HepG2 (cell line): Measurements from ENCODE around the gene TOPBP1.

Source experiments
- BHLHE40 ChIP-seq: IDR thresholded peaks from 2 replicates; pipeline ENCODE4 v1.6.1; 2011; ENCODE audit warnings: low read length, improper control_type of control experiment
- ELF4 ChIP-seq: sonication (generic); formaldehyde crosslinking; IDR thresholded peaks from 2 replicates; pipeline ENCODE4 v1.5.0; 2020; ENCODE audit warnings: missing genetic modification reagents, mild to moderate bottlenecking, moderate library complexity, borderline replicate concordance
- NFIC ChIP-seq: IDR thresholded peaks from 2 replicates; pipeline ENCODE4 v1.6.1; 2012; ENCODE audit warnings: mild to moderate bottlenecking, low read length, inconsistent platforms
- NONO ChIP-seq, 2 experiments: fragments of 450-650 bp in 1 of 2; sonication (generic) in 1 of 2; formaldehyde crosslinking in 1 of 2; IDR thresholded peaks in 1 of 2; conservative IDR thresholded peaks in 1 of 2; 2 replicates each; pipeline versions ENCODE4 v1.6.1 to v1.8.0; 2017 to 2022; ENCODE audit warnings: mild to moderate bottlenecking in 1 of 2, missing genetic modification reagents in 1 of 2, moderate library complexity in 1 of 2
- POLR2A ChIP-seq, 2 experiments: IDR thresholded peaks; 2 replicates each; pipeline ENCODE4 v1.6.1; 2011; ENCODE audit warnings: low read depth in 2 of 2, low read length in 2 of 2, mild to moderate bottlenecking in 1 of 2, moderate library complexity in 1 of 2; ENCODE audit not compliant: insufficient read depth in 1 of 2
- SMARCC2 ChIP-seq: fragments of 450-650 bp; IDR thresholded peaks from 2 replicates; pipeline ENCODE4 v1.6.1; 2017; ENCODE audit warnings: antibody characterized with exemption, mild to moderate bottlenecking
- TP53 ChIP-seq: sonication (generic); formaldehyde crosslinking; conservative IDR thresholded peaks from 2 replicates; pipeline ENCODE4 v1.4.0; 2020; ENCODE audit warnings: missing genetic modification reagents
- TF ChIP-seq, protein P1 (sequence below): sonication (generic); formaldehyde crosslinking; IDR thresholded peaks from 2 replicates; pipeline ENCODE4 v1.5.0; 2020; ENCODE audit warnings: missing genetic modification reagents
- TF ChIP-seq, protein P2 (sequence below): sonication (generic); formaldehyde crosslinking; IDR thresholded peaks from 2 replicates; pipeline ENCODE4 v1.5.0; 2020; ENCODE audit warnings: mild to moderate bottlenecking, missing genetic modification reagents, moderate library complexity
- TF ChIP-seq, protein P3 (sequence below): IDR thresholded peaks from 2 replicates; pipeline ENCODE4 v1.6.1; 2012; ENCODE audit warnings: low read depth, low read length, improper control_type of control experiment
- TF ChIP-seq, protein P4 (sequence below): sonication (generic); formaldehyde crosslinking; IDR thresholded peaks from 2 replicates; pipeline ENCODE4 v1.5.1; 2020; ENCODE audit warnings: missing genetic modification reagents, mild to moderate bottlenecking, borderline replicate concordance

DNA sequence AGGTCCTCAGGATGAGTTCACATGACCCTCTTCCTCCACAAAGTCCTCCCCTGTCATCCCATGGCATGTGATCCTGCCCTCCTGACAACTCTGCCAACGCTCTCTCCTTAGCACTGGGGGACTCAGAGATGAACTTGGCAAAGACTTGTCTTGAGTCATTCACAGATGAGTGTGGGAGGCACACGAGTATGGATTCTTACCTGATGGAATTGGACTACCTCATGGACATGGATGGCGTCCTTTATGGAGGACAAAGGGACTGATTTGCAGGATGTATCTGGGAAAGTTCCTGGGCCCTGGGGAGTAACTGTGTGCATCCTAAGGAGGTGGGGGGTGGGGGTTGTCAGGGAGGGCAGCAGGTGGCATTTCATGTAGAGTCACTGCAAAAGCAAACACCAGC is 38.2 kb upstream of the TOPBP1 start:
- no peak for TF ChIP-seq TP53 (CRISPR knock-in tag)
- TF ChIP-seq, protein P1, sequence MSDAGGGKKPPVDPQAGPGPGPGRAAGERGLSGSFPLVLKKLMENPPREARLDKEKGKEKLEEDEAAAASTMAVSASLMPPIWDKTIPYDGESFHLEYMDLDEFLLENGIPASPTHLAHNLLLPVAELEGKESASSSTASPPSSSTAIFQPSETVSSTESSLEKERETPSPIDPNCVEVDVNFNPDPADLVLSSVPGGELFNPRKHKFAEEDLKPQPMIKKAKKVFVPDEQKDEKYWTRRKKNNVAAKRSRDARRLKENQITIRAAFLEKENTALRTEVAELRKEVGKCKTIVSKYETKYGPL: no peak
- TF ChIP-seq, protein P2, sequence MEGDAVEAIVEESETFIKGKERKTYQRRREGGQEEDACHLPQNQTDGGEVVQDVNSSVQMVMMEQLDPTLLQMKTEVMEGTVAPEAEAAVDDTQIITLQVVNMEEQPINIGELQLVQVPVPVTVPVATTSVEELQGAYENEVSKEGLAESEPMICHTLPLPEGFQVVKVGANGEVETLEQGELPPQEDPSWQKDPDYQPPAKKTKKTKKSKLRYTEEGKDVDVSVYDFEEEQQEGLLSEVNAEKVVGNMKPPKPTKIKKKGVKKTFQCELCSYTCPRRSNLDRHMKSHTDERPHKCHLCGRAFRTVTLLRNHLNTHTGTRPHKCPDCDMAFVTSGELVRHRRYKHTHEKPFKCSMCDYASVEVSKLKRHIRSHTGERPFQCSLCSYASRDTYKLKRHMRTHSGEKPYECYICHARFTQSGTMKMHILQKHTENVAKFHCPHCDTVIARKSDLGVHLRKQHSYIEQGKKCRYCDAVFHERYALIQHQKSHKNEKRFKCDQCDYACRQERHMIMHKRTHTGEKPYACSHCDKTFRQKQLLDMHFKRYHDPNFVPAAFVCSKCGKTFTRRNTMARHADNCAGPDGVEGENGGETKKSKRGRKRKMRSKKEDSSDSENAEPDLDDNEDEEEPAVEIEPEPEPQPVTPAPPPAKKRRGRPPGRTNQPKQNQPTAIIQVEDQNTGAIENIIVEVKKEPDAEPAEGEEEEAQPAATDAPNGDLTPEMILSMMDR (CRISPR knock-in tag): no peak
- no peak for TF ChIP-seq BHLHE40
- no peak for TF ChIP-seq NFIC
- TF ChIP-seq POLR2A (IDR thresholded peaks at IDR 0.05; ENCODE audit: insufficient read depth in 1 of 2, low read depth in 2 of 2, low read length in 2 of 2): no peak
- TF ChIP-seq NONO (IDR thresholded peaks at IDR 0.05): no peak
- no peak for TF ChIP-seq NONO (CRISPR knock-in tag; conservative IDR thresholded peaks at IDR 0.05)
- TF ChIP-seq, protein P3, sequence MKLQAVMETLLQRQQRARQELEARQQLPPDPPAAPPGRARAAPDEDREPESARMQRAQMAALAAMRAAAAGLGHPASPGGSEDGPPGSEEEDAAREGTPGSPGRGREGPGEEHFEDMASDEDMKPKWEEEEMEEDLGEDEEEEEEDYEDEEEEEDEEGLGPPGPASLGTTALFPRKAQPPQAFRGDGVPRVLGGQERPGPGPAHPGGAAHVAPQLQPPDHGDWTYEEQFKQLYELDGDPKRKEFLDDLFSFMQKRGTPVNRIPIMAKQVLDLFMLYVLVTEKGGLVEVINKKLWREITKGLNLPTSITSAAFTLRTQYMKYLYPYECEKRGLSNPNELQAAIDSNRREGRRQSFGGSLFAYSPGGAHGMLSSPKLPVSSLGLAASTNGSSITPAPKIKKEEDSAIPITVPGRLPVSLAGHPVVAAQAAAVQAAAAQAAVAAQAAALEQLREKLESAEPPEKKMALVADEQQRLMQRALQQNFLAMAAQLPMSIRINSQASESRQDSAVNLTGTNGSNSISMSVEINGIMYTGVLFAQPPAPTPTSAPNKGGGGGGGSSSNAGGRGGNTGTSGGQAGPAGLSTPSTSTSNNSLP: no peak
- TF ChIP-seq, protein P4, sequence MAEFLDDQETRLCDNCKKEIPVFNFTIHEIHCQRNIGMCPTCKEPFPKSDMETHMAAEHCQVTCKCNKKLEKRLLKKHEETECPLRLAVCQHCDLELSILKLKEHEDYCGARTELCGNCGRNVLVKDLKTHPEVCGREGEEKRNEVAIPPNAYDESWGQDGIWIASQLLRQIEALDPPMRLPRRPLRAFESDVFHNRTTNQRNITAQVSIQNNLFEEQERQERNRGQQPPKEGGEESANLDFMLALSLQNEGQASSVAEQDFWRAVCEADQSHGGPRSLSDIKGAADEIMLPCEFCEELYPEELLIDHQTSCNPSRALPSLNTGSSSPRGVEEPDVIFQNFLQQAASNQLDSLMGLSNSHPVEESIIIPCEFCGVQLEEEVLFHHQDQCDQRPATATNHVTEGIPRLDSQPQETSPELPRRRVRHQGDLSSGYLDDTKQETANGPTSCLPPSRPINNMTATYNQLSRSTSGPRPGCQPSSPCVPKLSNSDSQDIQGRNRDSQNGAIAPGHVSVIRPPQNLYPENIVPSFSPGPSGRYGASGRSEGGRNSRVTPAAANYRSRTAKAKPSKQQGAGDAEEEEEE (CRISPR knock-in tag): no peak
- no peak for TF ChIP-seq ELF4 (CRISPR knock-in tag)
- TF ChIP-seq SMARCC2: no peak
